GDM1 (cell line): ENCODE data around the gene FAF1.
"Not testable (repeated sequence)": the region's sequence is repeated elsewhere in the genome, so short reads cannot be mapped to it uniquely, and the experiment has no call there.

Experiments used
- DNase-seq: peaks from one replicate; lab custom pipeline; 2025; lab: John Stamatoyannopoulos, UW

The FAF1 gene

GRCh38 chr1:50959913-50960844 lies at the start of gene FAF1:
Gene FAF1 (minus strand): TSS chr1:50960267. CDS start chr1:50959811, 456 bp downstream.
- peak; percentile 96 for DNase-seq

DNA sequence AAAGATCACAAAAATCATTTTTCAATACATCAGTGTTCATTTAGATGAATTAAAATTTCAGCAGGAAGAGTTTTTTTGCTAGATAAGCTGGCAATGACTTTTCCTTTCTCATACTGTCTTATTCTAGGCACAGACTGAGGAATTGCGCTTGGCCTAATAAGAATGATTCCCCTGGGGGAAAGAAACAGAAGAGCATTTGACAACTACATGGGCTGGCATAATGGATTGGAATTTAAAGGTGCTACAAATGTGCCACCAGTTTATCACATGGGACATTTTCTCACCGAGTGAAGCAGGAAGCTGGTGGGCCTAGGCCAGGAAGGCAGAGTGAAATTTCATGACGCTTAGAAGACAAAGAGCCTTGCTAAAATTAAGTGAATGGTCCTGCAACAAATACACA lies 49.3 kb upstream of the FAF1 start:
- no peak for DNase-seq

DNA sequence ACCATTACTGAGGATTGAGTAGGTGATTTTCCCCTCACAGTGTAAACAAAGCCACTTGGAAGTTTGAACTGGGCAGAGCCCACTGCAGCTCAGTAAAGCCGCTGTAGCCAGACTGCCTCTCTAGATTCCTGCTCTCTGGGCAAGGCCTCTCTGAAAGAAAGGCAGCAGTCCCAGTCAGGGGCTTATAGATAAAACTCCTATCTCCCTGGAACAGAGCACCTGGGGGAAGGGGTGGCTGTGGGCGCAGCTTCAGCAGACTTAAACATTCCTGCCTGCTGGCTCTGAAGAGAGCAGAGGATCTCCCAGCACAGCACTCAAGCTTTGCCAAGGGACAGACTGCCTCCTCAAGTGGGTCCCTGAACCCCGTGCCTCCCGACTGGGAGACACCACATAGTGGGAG lies 45.5 kb upstream of the FAF1 start:
- not testable (repeated sequence) for DNase-seq

DNA sequence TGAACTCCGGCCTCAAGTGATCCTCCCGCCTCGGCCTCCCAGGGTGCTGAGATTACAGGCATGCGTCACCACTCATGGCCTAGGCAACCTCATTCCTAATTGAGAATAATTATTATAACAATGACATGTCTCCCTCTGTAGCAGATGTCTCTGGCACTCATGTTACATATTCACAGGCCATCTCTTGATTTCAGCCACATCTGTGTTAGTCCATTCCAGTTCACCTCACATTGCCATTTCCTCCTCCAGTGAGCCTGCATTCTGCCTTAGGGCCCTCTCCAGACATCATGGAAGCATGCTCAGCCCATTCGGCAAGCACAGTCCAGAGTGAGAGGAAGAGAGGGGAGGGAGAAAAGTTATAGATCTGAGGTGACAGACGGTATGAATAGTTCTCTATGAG lies 42.4 kb upstream of the FAF1 start:
- DNase-seq: no peak

- no peak for DNase-seq
Measured at GRCh38 chr1:51000651-51001050, 40.6 kb upstream of the FAF1 start.

- DNase-seq: no peak
Measured at GRCh38 chr1:51000160-51000559, 40.1 kb upstream of the FAF1 start.

GRCh38 chr1:50999375-50999774 lies 39.3 kb upstream of the FAF1 start:
- DNase-seq: not testable (repeated sequence)

GRCh38 chr1:50996083-50996482 lies 36.0 kb upstream of the FAF1 start:
- no peak for DNase-seq

- no peak for DNase-seq
Measured at GRCh38 chr1:50995651-50996050, 35.6 kb upstream of the FAF1 start.

DNA sequence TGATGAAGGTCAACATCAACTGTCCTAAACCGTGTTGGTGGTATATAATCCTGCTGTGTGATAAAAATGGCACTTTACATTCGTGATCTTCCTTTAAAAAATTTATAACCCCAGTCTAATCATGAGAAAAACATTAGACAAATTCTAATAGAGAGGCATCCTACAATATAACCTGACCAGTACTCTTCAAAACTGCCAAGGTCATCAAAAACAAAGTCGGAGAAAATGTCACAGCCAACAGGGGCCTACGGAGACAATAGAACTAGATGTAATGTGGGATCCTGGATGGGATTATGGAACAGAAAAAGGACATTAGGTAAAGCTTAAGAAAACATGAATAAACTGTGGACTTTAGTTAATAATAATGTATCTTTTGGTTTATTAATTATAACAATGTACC lies 34.9 kb upstream of the FAF1 start:
- no peak for DNase-seq

GRCh38 chr1:50993645-50994044 lies 33.6 kb upstream of the FAF1 start:
- no peak for DNase-seq

GRCh38 chr1:50992532-50993318 lies 32.7 kb upstream of the FAF1 start:
- no peak for DNase-seq

- DNase-seq: no peak
Measured at GRCh38 chr1:50989694-50990093, 29.6 kb upstream of the FAF1 start.

DNA sequence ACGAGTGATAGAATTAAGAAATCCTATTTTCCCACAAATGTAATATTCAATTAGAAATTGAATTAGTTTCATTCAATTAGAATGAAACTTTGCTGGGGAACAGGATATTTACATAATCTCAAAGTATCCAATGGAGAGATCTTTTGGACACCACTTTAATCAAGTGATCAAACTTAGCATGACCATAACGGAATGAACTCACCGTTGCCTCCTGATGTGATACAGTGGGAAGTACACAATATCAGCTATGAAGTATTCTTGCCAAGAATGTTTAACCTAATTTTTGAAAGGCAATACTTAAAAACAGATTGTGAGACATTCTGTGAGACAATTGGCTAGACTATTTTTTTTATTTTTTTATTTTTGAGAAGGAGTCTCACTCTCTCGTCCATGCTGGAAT lies 26.6 kb upstream of the FAF1 start:
- no peak for DNase-seq

DNA sequence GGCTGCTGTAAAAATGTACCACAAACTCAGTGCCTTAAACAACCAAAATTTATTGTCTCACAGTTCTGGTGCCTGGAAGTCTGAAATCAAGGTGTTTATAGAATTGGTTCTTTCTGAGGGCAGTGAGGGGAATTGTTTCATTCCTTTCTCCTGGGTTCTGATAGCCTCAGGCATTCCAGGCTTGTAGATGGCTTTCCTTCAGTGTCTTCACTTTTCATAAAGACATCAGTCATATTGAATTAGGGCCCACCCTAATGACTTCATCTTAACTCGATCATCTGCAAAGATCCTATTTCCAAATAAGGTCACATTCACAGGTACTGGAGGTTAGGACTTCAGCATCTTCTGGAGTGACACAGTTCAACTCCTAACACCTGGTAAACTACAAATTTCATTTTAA lies 25.0 kb upstream of the FAF1 start:
- no peak for DNase-seq

- no peak for DNase-seq
Measured at GRCh38 chr1:50983219-50983802, 23.2 kb upstream of the FAF1 start.

GRCh38 chr1:50982611-50983010 lies 22.5 kb upstream of the FAF1 start:
- DNase-seq: no peak

DNA sequence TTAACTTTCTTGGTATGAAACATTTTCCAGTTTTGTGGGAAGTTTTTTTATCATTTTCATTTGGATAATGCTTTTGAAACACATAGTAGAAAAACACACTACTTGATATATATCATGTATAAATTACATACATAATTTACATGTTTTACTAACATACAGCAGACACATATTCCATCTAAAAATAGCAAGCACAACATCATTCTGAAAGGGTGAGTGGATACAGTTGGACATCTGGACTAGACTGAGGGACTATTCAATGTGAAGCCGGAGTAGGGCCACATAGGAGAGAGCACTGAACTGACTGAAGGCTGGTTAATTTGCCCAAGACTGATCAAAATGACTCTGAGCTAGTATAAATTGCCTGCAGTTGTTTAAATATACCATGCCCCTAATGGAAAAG lies 21.7 kb upstream of the FAF1 start:
- DNase-seq: no peak

GRCh38 chr1:50980505-50980904 lies 20.4 kb upstream of the FAF1 start:
- no peak for DNase-seq

DNA sequence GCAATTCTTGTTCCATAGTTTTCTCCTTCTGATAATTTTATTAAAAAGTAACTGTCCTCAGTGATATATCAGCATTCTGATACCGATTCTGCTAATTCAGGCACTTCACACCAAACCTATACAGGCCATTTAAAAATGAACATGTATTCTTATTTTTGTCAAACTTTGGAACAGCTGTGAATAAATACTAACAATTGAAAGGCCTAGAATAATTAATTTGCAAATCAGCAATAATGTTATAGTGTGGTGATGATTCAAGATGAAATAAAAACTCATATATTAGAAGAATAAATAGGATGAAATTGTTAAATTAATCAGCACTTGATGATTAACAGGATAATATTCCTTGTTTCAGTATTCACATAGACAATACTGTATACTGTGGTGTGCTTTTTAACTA lies 19.9 kb upstream of the FAF1 start:
- no peak for DNase-seq

- no peak for DNase-seq
Measured at GRCh38 chr1:50978852-50979781, 19.1 kb upstream of the FAF1 start.
